ENCODE data around the gene PCSK5. TPM values are rescaled to one million over a fixed set of nuclear protein-coding genes. Genes with fewer than 3 reads are reported as not detected.

The PCSK5 gene
- total and polyA plus RNA-seq, 2 donors (not counting 3 experiments of a cell fraction or from before 2014, with no cell fraction given) = 2.6 to 4.8 TPM

GRCh38 chr9:76390656-76391055, 500.2 kb downstream of the PCSK5 start:
- H3K9me1 ChIP-seq (replicated peaks; ENCODE audit: control insufficient read depth, extremely low read depth, insufficient read depth, low read length) = no peaks in the 10 kb centered on the region
- no peak overlapping the region for H3K4me3 ChIP-seq (replicated peaks in 1 of 3; ENCODE audit: insufficient read depth in 1 of 3, low read depth in 1 of 3, low read length in 3 of 3)
- H4K20me1 ChIP-seq (replicated peaks; ENCODE audit: control insufficient read depth, extremely low read depth, insufficient read depth, low read length) = no peaks in the 10 kb centered on the region
- peak; percentile 91 for DNase-seq (ENCODE audit: low read depth, low spot score)
- peaks cover 23% of the 10 kb centered on the region for H3K4me1 ChIP-seq (ENCODE audit: control insufficient read depth, extremely low read depth, insufficient read depth, low read length)
- H3K9me3 ChIP-seq (replicated peaks; ENCODE audit: control insufficient read depth, insufficient read depth, low read length) = no peaks in the 10 kb centered on the region
- FAIRE-seq = no peak
- ChIA-PET CTCF (interaction anchor here (0.7 to 1.6 kb wide), 4 partner anchors 18 to 314 kb away, joined by 3 to 5 read pairs (median 4); no protein-coding TSS in a partner anchor), POLR2A (interaction anchor here (0.7 kb wide), 1 partner anchor 323 kb away, joined by 7 read pairs; no protein-coding TSS in a partner anchor)
- H2AFZ ChIP-seq (ENCODE audit: low read depth, low read length) = no peak overlapping the region
- peak overlapping the region; percentile 63 for H3K4me2 ChIP-seq (ENCODE audit: insufficient read depth, low read length)
- H3K79me2 ChIP-seq (ENCODE audit: control insufficient read depth, insufficient read depth, low read length) = peaks cover 29% of the 10 kb centered on the region
- H3K27me3 ChIP-seq (ENCODE audit: control insufficient read depth in 2 of 2, insufficient read depth in 2 of 2, low read length in 2 of 2) = no peaks in the 10 kb centered on the region
- H3K36me3 ChIP-seq (ENCODE audit: control insufficient read depth in 2 of 2, extremely low read depth in 1 of 2, insufficient read depth in 2 of 2, low read length in 2 of 2) = peaks cover 8 to 10% of the 10 kb centered on the region in 2 experiments
- dilution Hi-C loops (cut with MboI; ENCODE audit: extremely low pct_ligation_motif_present, low sequenced_read_pairs) = no loop called here
- H3K27ac ChIP-seq (ENCODE audit: insufficient read depth, low read depth, low read length) = peak overlapping the region; percentile 39
- H3K9ac ChIP-seq (replicated peaks; ENCODE audit: extremely low read depth, insufficient read depth, low read length) = peak overlapping the region; percentile 29
- intact Hi-C loops (cut with micrococcal nuclease) = loop anchor here (5.0 kb wide), 2 partner anchors 498 to 767 kb away; partner anchors contain the start of gene PCSK5
- no TSS peak for BruUV-seq (replicated peaks)
- TF ChIP-seq POLR2AphosphoS5 (IDR thresholded peaks at IDR 0.05; ENCODE audit: insufficient read depth, low read depth, low read length) = no peak
- TF ChIP-seq JUN (IDR thresholded peaks at IDR 0.05; ENCODE audit: borderline replicate concordance, insufficient read depth, insufficient read length, low read depth) = peak; percentile 1
- no peak for TF ChIP-seq MYC (IDR thresholded peaks at IDR 0.05; ENCODE audit: low read depth, low read length)
- TF ChIP-seq CTCF (IDR thresholded peaks at IDR 0.05; ENCODE audit: extremely low read depth in 1 of 2, insufficient read depth in 1 of 2, low read depth in 1 of 2, low read length in 2 of 2) = no peak
